HG03039 (cell line): ENCODE measurements around the gene TRIM23.
A peak's percentile ranks its signal among the peaks of the same experiment; 100 is the strongest.

ENCODE experiments used
- ATAC-seq: cut with Tn5 transposase; IDR thresholded peaks from one replicate; pipeline ENCODE4 v1.9.1; 2021; ENCODE audit warnings: mild to moderate bottlenecking, moderate library complexity; ENCODE audit not compliant: unreplicated experiment

The TRIM23 gene

GRCh38 chr5:65570598-65571226 is 53.4 kb downstream of the TRIM23 start:
- ATAC-seq = no peak

DNA sequence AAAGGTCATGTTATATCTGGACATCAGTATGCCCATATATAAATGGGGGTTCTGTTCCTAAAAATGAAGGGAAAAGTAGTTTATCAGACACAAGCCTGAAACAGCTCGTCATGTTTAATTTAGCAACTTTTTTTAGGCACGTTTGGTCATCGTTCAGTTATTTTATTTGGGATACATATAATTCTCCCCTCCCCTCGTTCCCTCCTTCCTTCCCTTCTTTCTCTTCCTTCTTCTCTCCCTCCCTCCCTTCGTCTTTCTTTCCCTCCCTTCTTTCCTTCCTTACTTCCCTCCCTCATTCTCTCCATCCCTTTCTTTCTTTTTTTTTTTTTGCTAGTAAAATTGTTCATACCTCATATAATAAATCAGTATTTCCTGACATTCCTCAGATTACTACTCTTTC is 57.6 kb downstream of the TRIM23 start:
- ATAC-seq = no peak

- ATAC-seq = no peak
Measured at GRCh38 chr5:65563777-65564176, 60.4 kb downstream of the TRIM23 start.

- ATAC-seq = peak; percentile 98
Measured at GRCh38 chr5:65562731-65563701, 61.1 kb downstream of the TRIM23 start, which contains the start of the genes CENPK and PPWD1. Gene CENPK (minus strand): TSS chr5:65563168. CDS start chr5:65554907, 8,261 bp downstream. Gene PPWD1 (plus strand): TSS chr5:65563296. CDS start chr5:65563311, 15 bp downstream.

GRCh38 chr5:65556718-65557117 is 67.4 kb downstream of the TRIM23 start:
- ATAC-seq = no peak

DNA sequence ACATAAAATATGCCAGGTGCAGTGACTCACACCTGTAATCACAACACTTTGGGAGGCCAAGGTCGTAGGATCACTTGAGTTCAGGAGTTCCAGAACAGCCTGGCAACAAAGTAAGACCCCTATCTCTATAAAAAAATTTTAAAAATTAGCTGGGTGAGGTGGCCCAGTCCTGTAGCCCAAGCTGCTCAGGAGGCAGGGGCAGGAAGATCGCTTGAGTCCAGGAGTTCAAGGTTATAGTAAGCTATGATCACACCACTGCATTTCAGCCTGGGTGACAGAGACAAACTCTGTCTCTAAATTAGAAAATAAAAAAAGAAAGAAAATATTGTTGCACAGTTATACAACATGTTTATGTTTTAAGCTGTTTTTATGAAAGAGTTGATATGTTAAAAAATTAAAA is 68.0 kb downstream of the TRIM23 start:
- ATAC-seq = no peak

GRCh38 chr5:65555287-65555686 is 68.8 kb downstream of the TRIM23 start:
- ATAC-seq = no peak

- no peak for ATAC-seq
Measured at GRCh38 chr5:65553941-65554340, 70.2 kb downstream of the TRIM23 start.

- ATAC-seq = no peak
Measured at GRCh38 chr5:65548281-65548680, 75.9 kb downstream of the TRIM23 start.

DNA sequence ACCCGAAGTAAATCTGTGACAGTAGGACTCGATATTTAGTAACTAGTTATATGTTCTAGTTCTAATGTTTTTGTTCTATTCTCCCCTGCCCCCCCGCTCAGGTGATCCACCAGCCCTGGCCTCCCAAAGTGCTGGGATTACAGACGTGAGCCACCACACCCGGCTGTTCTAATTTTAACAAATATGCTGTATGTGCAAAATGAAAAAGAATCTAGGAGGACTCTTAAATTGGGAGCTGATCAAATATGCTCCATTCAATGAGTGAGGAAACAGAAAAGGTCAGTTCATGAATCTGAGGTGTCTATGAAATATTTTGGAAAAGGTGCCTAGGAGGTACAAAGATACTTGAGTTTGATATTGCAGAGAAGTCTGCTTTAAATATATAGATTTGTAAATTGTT is 78.0 kb downstream of the TRIM23 start:
- no peak for ATAC-seq

DNA sequence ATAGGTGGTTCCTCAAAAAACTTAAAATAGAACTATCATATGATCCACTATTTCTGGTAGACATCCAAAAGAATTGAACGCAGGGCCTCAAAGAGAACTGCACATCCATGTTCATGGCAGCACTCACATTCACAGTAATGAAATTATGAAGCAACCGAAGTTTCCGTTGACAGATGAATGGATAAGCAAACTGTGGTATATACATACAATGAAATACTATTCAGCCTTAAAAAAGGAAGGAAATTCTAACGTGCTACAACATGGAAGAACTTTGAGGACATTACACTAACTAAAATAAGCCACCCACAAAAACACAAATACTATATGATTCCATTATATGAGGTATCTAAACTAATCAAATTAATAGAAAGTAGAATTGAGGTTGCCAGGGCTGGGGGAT is 79.7 kb downstream of the TRIM23 start:
- ATAC-seq = no peak

GRCh38 chr5:65539827-65540226 is 84.3 kb downstream of the TRIM23 start:
- no peak for ATAC-seq
